Endothelial cell of umbilical vein (primary cell): Measurements from ENCODE around the gene PIP5K1C. TPM values are rescaled to one million over a fixed set of nuclear protein-coding genes. Genes with fewer than 3 reads are reported as not detected.

Experiments
- BruUV-seq: library from RNA; stranded (reverse); fragments of 400-500 nt; replicated peaks from 2 replicates; lab custom pipeline; 2021; lab: Mats Ljungman, UMichigan
- CTCF ChIA-PET: fragments of 300-600, 350-600 bp; sonication (Branson Sonifier 250); formaldehyde crosslinking; loops from one replicate; lab custom pipeline; 2021; ENCODE audit warnings: antibody characterized with exemption, inconsistent platforms; lab: Charles Lee
- POLR2A ChIA-PET: fragments of 300-600, 350-600 bp; sonication (Branson Sonifier 250); formaldehyde crosslinking; loops from one replicate; lab custom pipeline; 2021; ENCODE audit warnings: antibody characterized with exemption, inconsistent platforms; lab: Charles Lee
- DNase-seq: peaks from one replicate; pipeline ENCODE4 v3.0.0-alpha.2; 2011; ENCODE audit warnings: low read depth, low spot score
- FAIRE-seq: peaks from 2 replicates; lab custom pipeline; 2011; peaks lifted over from hg19 to GRCh38; lab: Jason Lieb, UNC
- H2AFZ ChIP-seq: 2 replicates; pipeline ENCODE4 v1.6.0; 2012; ENCODE audit warnings: low read depth, low read length, control low read depth, inconsistent platforms
- H3K27ac ChIP-seq: 2 replicates; pipeline ENCODE4 v1.5.1; 2011; ENCODE audit warnings: low read depth, mild to moderate bottlenecking, control low read depth, low read length, moderate library complexity; ENCODE audit not compliant: insufficient read depth
- H3K27me3 ChIP-seq, 2 experiments: 2 replicates each; pipeline versions ENCODE4 v1.6.0 to v1.6.1; 2011; ENCODE audit warnings: low read length in 2 of 2, mixed read lengths in 1 of 2; ENCODE audit not compliant: control insufficient read depth in 2 of 2, insufficient read depth in 2 of 2
- H3K36me3 ChIP-seq, 2 experiments: 2 replicates in 1 of 2; 3 replicates in 1 of 2; pipeline ENCODE4 v1.5.1; 2011; ENCODE audit warnings: low read length in 2 of 2, mild to moderate bottlenecking in 1 of 2, moderate library complexity in 1 of 2; ENCODE audit not compliant: control insufficient read depth in 2 of 2, insufficient read depth in 2 of 2; ENCODE audit errors: extremely low read depth in 1 of 2
- H3K4me1 ChIP-seq: 3 replicates; pipeline ENCODE4 v1.5.1; 2011; ENCODE audit warnings: mild to moderate bottlenecking, low read length; ENCODE audit not compliant: control insufficient read depth, insufficient read depth; ENCODE audit errors: extremely low read depth
- H3K4me2 ChIP-seq: 2 replicates; pipeline ENCODE4 v1.6.1; 2011; ENCODE audit warnings: low read length, control low read depth, mixed read lengths; ENCODE audit not compliant: insufficient read depth
- H3K4me3 ChIP-seq, 3 experiments: fragments of 200-600 bp in 1 of 3; sonication (generic), shearing (Covaris generic) in 1 of 3; replicated peaks in 1 of 3; 2 replicates each; pipeline ENCODE4 v1.5.1; 2011 to 2016; ENCODE audit warnings: control low read depth in 3 of 3, low read length in 3 of 3, mild to moderate bottlenecking in 2 of 3, inconsistent platforms in 1 of 3, low read depth in 1 of 3, moderate library complexity in 1 of 3; ENCODE audit not compliant: insufficient read depth in 1 of 3
- H3K79me2 ChIP-seq: 2 replicates; pipeline ENCODE4 v1.6.0; 2012; ENCODE audit warnings: low read length, inconsistent platforms; ENCODE audit not compliant: control insufficient read depth, insufficient read depth
- H3K9ac ChIP-seq: replicated peaks from 2 replicates; pipeline ENCODE3; 2011; ENCODE audit warnings: low read length, control low read depth; ENCODE audit not compliant: insufficient read depth; ENCODE audit errors: extremely low read depth
- H3K9me1 ChIP-seq: replicated peaks from 3 replicates; pipeline ENCODE4 v1.6.0; 2011; ENCODE audit warnings: mild to moderate bottlenecking, low read length; ENCODE audit not compliant: control insufficient read depth, insufficient read depth; ENCODE audit errors: extremely low read depth
- H3K9me3 ChIP-seq: replicated peaks from 2 replicates; pipeline ENCODE4 v1.5.1; 2012; ENCODE audit warnings: low read length, inconsistent platforms; ENCODE audit not compliant: control insufficient read depth, insufficient read depth
- H4K20me1 ChIP-seq: replicated peaks from 2 replicates; pipeline ENCODE3; 2011; ENCODE audit warnings: mild to moderate bottlenecking, low read length; ENCODE audit not compliant: control insufficient read depth, insufficient read depth; ENCODE audit errors: extremely low read depth
- CTCF ChIP-seq, 2 donors: IDR thresholded peaks; 1 replicate in 1 of 2; 2 replicates in 1 of 2; pipeline ENCODE4 v1.5.1; 2011; ENCODE audit warnings: low read length in 2 of 2, mild to moderate bottlenecking in 2 of 2, moderate library complexity in 2 of 2, control low read depth in 1 of 2, inconsistent platforms in 1 of 2, low read depth in 1 of 2; ENCODE audit not compliant: insufficient read depth in 1 of 2; ENCODE audit errors: extremely low read depth in 1 of 2
- EZH2 ChIP-seq: IDR thresholded peaks from 2 replicates; pipeline ENCODE4 v1.6.1; 2012; ENCODE audit warnings: borderline replicate concordance, low read depth, mild to moderate bottlenecking, moderate library complexity, low read length, inconsistent platforms; ENCODE audit not compliant: severe bottlenecking
- FOS ChIP-seq: IDR thresholded peaks from 2 replicates; pipeline ENCODE4 v1.6.1; 2011; ENCODE audit warnings: mild to moderate bottlenecking, low read length, moderate library complexity, borderline replicate concordance; ENCODE audit not compliant: insufficient read depth
- GATA2 ChIP-seq: IDR thresholded peaks from 2 replicates; pipeline ENCODE4 v1.7.0; 2011; ENCODE audit warnings: low read depth, mild to moderate bottlenecking, moderate library complexity, mixed read lengths, low read length; ENCODE audit not compliant: insufficient read length, insufficient read depth
- JUN ChIP-seq: IDR thresholded peaks from 2 replicates; pipeline ENCODE4 v1.6.1; 2011; ENCODE audit warnings: borderline replicate concordance, low read depth; ENCODE audit not compliant: insufficient read length, insufficient read depth
- MYC ChIP-seq: IDR thresholded peaks from one replicate; pipeline ENCODE4 v1.6.1; 2011; ENCODE audit warnings: mild to moderate bottlenecking, low read depth, low read length
- POLR2A ChIP-seq: IDR thresholded peaks from 2 replicates; pipeline ENCODE4 v1.6.1; 2012; ENCODE audit warnings: low read depth, mild to moderate bottlenecking, control low read depth, low read length
- POLR2AphosphoS5 ChIP-seq: IDR thresholded peaks from 2 replicates; pipeline ENCODE4 v1.6.1; 2012; ENCODE audit warnings: low read depth, mild to moderate bottlenecking, control low read depth, low read length, moderate library complexity; ENCODE audit not compliant: insufficient read depth
- dilution Hi-C: fragments of 300-500 bp; cut with MboI; formaldehyde crosslinking; loops from one replicate; pipeline ENCODE4 v1.15.0; 2019; ENCODE audit warnings: low sequenced_read_pairs; ENCODE audit not compliant: extremely low pct_ligation_motif_present
- intact Hi-C: fragments of 100-400 bp; cut with micrococcal nuclease; formaldehyde crosslinking; loops from one replicate; pipeline ENCODE4 v1.10.0; 2022
- polyA plus RNA-seq, 4 experiments: library from polyadenylated mRNA; depleted of rRNA in 3 of 4; stranded (reverse) in 3 of 4; unstranded in 1 of 4; fragments of >200 nt; gene quantifications; 2 replicates each; pipeline versions ENCODE4 v1.2.1 to v1.2.3, GENCODE V29; 2011 to 2012; ENCODE audit warnings: missing spikeins in 1 of 4
- total RNA-seq: library from RNA; stranded (reverse); gene quantifications from 2 replicates; pipeline ENCODE4 v1.2.3, GENCODE V29; 2021
- TF ChIP-seq, protein P1 (sequence below): IDR thresholded peaks from 2 replicates; pipeline ENCODE4 v1.6.1; 2011; ENCODE audit not compliant: insufficient read depth, insufficient read length

PIP5K1C gene
- total and polyA plus RNA-seq, 2 donors (not counting 3 experiments of a cell fraction or from before 2014, with no cell fraction given), result 31.6 to 79.5 TPM

- Histone ChIP-seq H3K9me1 (no peaks in the 10 kb centered on the region), H2AFZ (no peak overlapping the region), H3K36me3 (peaks cover 2 to 7% of the 10 kb centered on the region in 2 experiments), H4K20me1 (peaks cover 4% of the 10 kb centered on the region), H3K79me2 (peaks cover 74% of the 10 kb centered on the region), H3K4me2 (no peak overlapping the region), H3K4me1 (peaks cover 8% of the 10 kb centered on the region), H3K9me3 (no peaks in the 10 kb centered on the region), H3K4me3 (no peak overlapping the region), H3K9ac (no peak overlapping the region), H3K27me3 (no peaks in the 10 kb centered on the region), H3K27ac (no peak overlapping the region)
- POLR2A ChIA-PET, result no interaction called here
- intact Hi-C loops (no loop called here), dilution Hi-C loops (no loop called here)
- BruUV-seq, result no TSS peak
- DNase-seq (no peak), FAIRE-seq (no peak)
- TF ChIP-seq MYC (no peak), POLR2A (no peak), FOS (no peak), CTCF (IDR thresholded peaks at IDR 0.05; ENCODE audit: extremely low read depth in 1 of 2, insufficient read depth in 1 of 2, low read depth in 1 of 2, low read length in 2 of 2) (no peak), JUN (no peak), GATA2 (no peak), POLR2AphosphoS5 (no peak), EZH2 (no peak)
- TF ChIP-seq, protein P1, sequence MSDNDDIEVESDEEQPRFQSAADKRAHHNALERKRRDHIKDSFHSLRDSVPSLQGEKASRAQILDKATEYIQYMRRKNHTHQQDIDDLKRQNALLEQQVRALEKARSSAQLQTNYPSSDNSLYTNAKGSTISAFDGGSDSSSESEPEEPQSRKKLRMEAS, result no peak
- CTCF ChIA-PET, result no interaction called here
Observed at GRCh38 chr19:3694361-3695123, 5.7 kb downstream of the PIP5K1C start.
